CD4-positive, alpha-beta T cell (primary cell): ENCODE data around the gene DSP. TPM values are rescaled to one million over a fixed set of nuclear protein-coding genes. Genes with fewer than 3 reads are reported as not detected.

Source experiments
- ATAC-seq: fragments of 200-7000 bp; cut with Tn5 transposase; one replicate; pipeline ENCODE4 v1.10.0; 2022; ENCODE audit warnings: mild to moderate bottlenecking; ENCODE audit not compliant: poor library complexity
- CTCF ChIA-PET: fragments of 350-600 bp; sonication (Branson Sonifier 250); formaldehyde crosslinking; loops from one replicate; lab custom pipeline; 2021; ENCODE audit warnings: antibody characterized with exemption, inconsistent platforms; lab: Charles Lee
- POLR2A ChIA-PET: fragments of 350-600 bp; sonication (Branson Sonifier 250); formaldehyde crosslinking; loops from one replicate; lab custom pipeline; 2021; ENCODE audit warnings: antibody characterized with exemption, inconsistent platforms; lab: Charles Lee
- DNase-seq, 14 experiments: peaks; one replicate each; pipeline ENCODE4 v3.0.0-alpha.2; 2013 to 2020; ENCODE audit warnings: mixed read lengths in 2 of 14
- H3K27ac ChIP-seq, 2 donors: one replicate each; pipeline versions ENCODE4 v1.5.1 to v1.7.0; 2013; ENCODE audit warnings: low read length in 2 of 2, low read depth in 1 of 2, mild to moderate bottlenecking in 1 of 2
- H3K27me3 ChIP-seq, 2 experiments: 1 replicate in 1 of 2; 2 replicates in 1 of 2; pipeline versions ENCODE4 v1.6.1 to v1.7.0; 2013; ENCODE audit warnings: low read length in 2 of 2, control low read depth in 1 of 2, mild to moderate bottlenecking in 1 of 2, moderate library complexity in 1 of 2; ENCODE audit not compliant: insufficient read depth in 2 of 2, control insufficient read depth in 1 of 2
- H3K36me3 ChIP-seq: one replicate; pipeline ENCODE4 v1.6.1; 2013; ENCODE audit warnings: low read length, control low read depth; ENCODE audit not compliant: insufficient read depth
- H3K4me1 ChIP-seq: one replicate; pipeline ENCODE4 v1.6.1; 2013; ENCODE audit warnings: low read length, control low read depth; ENCODE audit not compliant: insufficient read depth
- H3K4me3 ChIP-seq: one replicate; pipeline ENCODE4 v1.5.1; 2013; ENCODE audit warnings: mild to moderate bottlenecking, low read length, moderate library complexity
- H3K9me3 ChIP-seq, 2 experiments: 1 replicate in 1 of 2; 2 replicates in 1 of 2; pipeline versions ENCODE4 v1.6.1 to v1.7.0; 2013; ENCODE audit warnings: low read length in 2 of 2, mild to moderate bottlenecking in 2 of 2, control low read depth in 1 of 2, moderate library complexity in 1 of 2; ENCODE audit not compliant: control insufficient read depth in 1 of 2, insufficient read depth in 1 of 2
- H3K27ac Mint-ChIP-seq: one replicate; pipeline ENCODE4 v1.8.0; 2020; ENCODE audit warnings: mixed read lengths
- H3K27me3 Mint-ChIP-seq: one replicate; pipeline ENCODE4 v1.8.0; 2021; ENCODE audit warnings: mixed read lengths
- H3K36me3 Mint-ChIP-seq: one replicate; pipeline ENCODE4 v1.8.0; 2021; ENCODE audit warnings: low read depth, mixed read lengths
- H3K4me1 Mint-ChIP-seq: one replicate; pipeline ENCODE4 v1.8.0; 2021; ENCODE audit warnings: low read depth, mixed read lengths
- H3K4me3 Mint-ChIP-seq: one replicate; pipeline ENCODE4 v1.8.0; 2020; ENCODE audit warnings: mild to moderate bottlenecking, mixed read lengths
- H3K9me3 Mint-ChIP-seq: one replicate; pipeline ENCODE4 v1.8.0; 2020; ENCODE audit warnings: mixed read lengths
- CTCF ChIP-seq: fragments of 200-600 bp; IDR thresholded peaks from one replicate; pipeline ENCODE4 v1.8.0; 2022; ENCODE audit warnings: antibody characterized with exemption, mild to moderate bottlenecking
- intact Hi-C, 2 experiments: fragments of 100-400 bp; cut with DNase I in 1 of 2; cut with micrococcal nuclease in 1 of 2; formaldehyde crosslinking; loops; one replicate each; pipeline versions ENCODE4 v1.15.1 to v1.9.0; 2023 to 2025; cut with DNase I, micrococcal nuclease
- total RNA-seq, 174 experiments: library from RNA in 2 of 174; stranded (reverse) in 2 of 174; gene quantifications; one replicate each; pipeline ENCODE4 v1.2.3 and lab custom pipeline; 2021 to 2026

DSP gene
- total RNA-seq, 2 experiments from 2014 or later, result 0.14 TPM; not detected in 1

- intact Hi-C loops, result no loop called here
- H3K36me3 Mint-ChIP-seq, result no peaks in the 10 kb centered on the region
- TF ChIP-seq CTCF, result no peak
- CTCF ChIA-PET, result no interaction called here
- Histone ChIP-seq H3K4me1 (no peaks in the 10 kb centered on the region), H3K4me3 (no peak overlapping the region), H3K27ac (no peak overlapping the region), H3K27me3 (peaks cover 0 to 3% of the 10 kb centered on the region in 2 experiments), H3K36me3 (no peaks in the 10 kb centered on the region), H3K9me3 (no peaks in the 10 kb centered on the region)
- H3K4me1 Mint-ChIP-seq, result no peaks in the 10 kb centered on the region
- POLR2A ChIA-PET, result no interaction called here
- ATAC-seq (no peak), DNase-seq (no peak)
- no peak overlapping the region for H3K27ac Mint-ChIP-seq
- no peaks in the 10 kb centered on the region for H3K9me3 Mint-ChIP-seq
- no peak overlapping the region for H3K4me3 Mint-ChIP-seq
- H3K27me3 Mint-ChIP-seq, result peaks cover 44% of the 10 kb centered on the region
Observed at GRCh38 chr6:7569082-7569481, 27.6 kb downstream of the DSP start.

GRCh38 chr6:7572213-7572943 lies 30.9 kb downstream of the DSP start:
- CTCF ChIA-PET, result no interaction called here
- peaks cover 31% of the 10 kb centered on the region for H3K27me3 Mint-ChIP-seq

GRCh38 chr6:7574500-7574899 lies 33.0 kb downstream of the DSP start:
- CTCF ChIA-PET, result no interaction called here
- no peaks in the 10 kb centered on the region for H3K4me1 ChIP-seq
- H3K27me3 Mint-ChIP-seq, result peaks cover 24% of the 10 kb centered on the region

More at GRCh38 chr6:7572213-7572943, 30.9 kb downstream of the DSP start:
- TF ChIP-seq CTCF, result no peak
- intact Hi-C loops, result no loop called here
- no peak overlapping the region for H3K27ac ChIP-seq
- no peaks in the 10 kb centered on the region for H3K36me3 Mint-ChIP-seq
- H3K4me3 Mint-ChIP-seq, result no peak overlapping the region
- H3K27me3 ChIP-seq, result no peaks in the 10 kb centered on the region
- H3K4me3 ChIP-seq, result no peak overlapping the region
- H3K9me3 Mint-ChIP-seq, result no peaks in the 10 kb centered on the region
- POLR2A ChIA-PET, result no interaction called here
- no peaks in the 10 kb centered on the region for H3K4me1 Mint-ChIP-seq
- H3K27ac Mint-ChIP-seq, result no peak overlapping the region
- H3K36me3 ChIP-seq, result no peaks in the 10 kb centered on the region
- H3K4me1 ChIP-seq, result no peaks in the 10 kb centered on the region
- no peaks in the 10 kb centered on the region for H3K9me3 ChIP-seq
- ATAC-seq (no peak), DNase-seq (no peak)

More at GRCh38 chr6:7574500-7574899, 33.0 kb downstream of the DSP start:
- DNase-seq, result no peak
- Mint-ChIP-seq H3K4me1 (no peaks in the 10 kb centered on the region), H3K9me3 (no peaks in the 10 kb centered on the region), H3K27ac (no peak overlapping the region), H3K36me3 (no peaks in the 10 kb centered on the region), H3K4me3 (no peak overlapping the region)
- POLR2A ChIA-PET, result no interaction called here
- Histone ChIP-seq H3K4me3 (no peak overlapping the region), H3K9me3 (no peaks in the 10 kb centered on the region), H3K27me3 (peaks cover 0 to 9% of the 10 kb centered on the region in 2 experiments), H3K36me3 (no peaks in the 10 kb centered on the region), H3K27ac (no peak overlapping the region)
- ATAC-seq, result no peak
- intact Hi-C loops, result no loop called here
- TF ChIP-seq CTCF, result no peak
